HepG2 (cell line): ENCODE results near the gene LRRC27. TPM values are rescaled to one million over a fixed set of nuclear protein-coding genes. Genes with fewer than 3 reads are reported as not detected.
A peak's percentile ranks its signal among the peaks of the same experiment; 100 is the strongest.

Experiments
- HNF4G ChIP-seq, 2 experiments: sonication (generic) in 1 of 2; formaldehyde crosslinking in 1 of 2; IDR thresholded peaks; 2 replicates each; pipeline versions ENCODE4 v1.4.0 to v1.6.1; 2011 to 2020; ENCODE audit warnings: borderline replicate concordance in 2 of 2, low read depth in 2 of 2, mild to moderate bottlenecking in 2 of 2, low read length in 1 of 2, missing genetic modification reagents in 1 of 2, moderate library complexity in 1 of 2
- HNRNPLL ChIP-seq: fragments of 200-400 bp; formaldehyde crosslinking; IDR thresholded peaks from 2 replicates; pipeline ENCODE4 v1.6.1; 2017; ENCODE audit warnings: mild to moderate bottlenecking, low read depth, low read length; ENCODE audit not compliant: poor library complexity, severe bottlenecking
- KMT2A ChIP-seq: sonication (generic); formaldehyde crosslinking; IDR thresholded peaks from 2 replicates; pipeline ENCODE4 v1.4.0; 2020; ENCODE audit warnings: missing genetic modification reagents
- MXD3 ChIP-seq: IDR thresholded peaks from 2 replicates; pipeline ENCODE4 v1.6.1; 2016; ENCODE audit warnings: mild to moderate bottlenecking, missing biosample characterization, missing genetic modification reagents
- NFATC3 ChIP-seq: sonication (generic); formaldehyde crosslinking; IDR thresholded peaks from 2 replicates; pipeline ENCODE4 v1.5.1; 2020; ENCODE audit warnings: mild to moderate bottlenecking, missing genetic modification reagents
- ZNF142 ChIP-seq: sonication (generic); formaldehyde crosslinking; IDR thresholded peaks from 2 replicates; pipeline ENCODE4 v1.4.0; 2020; ENCODE audit warnings: missing genetic modification reagents
- ZNF263 ChIP-seq: sonication (generic); formaldehyde crosslinking; IDR thresholded peaks from 2 replicates; pipeline ENCODE4 v1.4.0; 2020; ENCODE audit warnings: missing genetic modification reagents
- ZNF563 ChIP-seq: sonication (generic); formaldehyde crosslinking; IDR thresholded peaks from 2 replicates; pipeline ENCODE4 v1.8.0; 2022; ENCODE audit warnings: mild to moderate bottlenecking, moderate library complexity, missing genetic modification reagents
- ZNF747 ChIP-seq: sonication (generic); formaldehyde crosslinking; IDR thresholded peaks from 2 replicates; pipeline ENCODE4 v1.8.1; 2023; ENCODE audit warnings: missing genetic modification reagents, mild to moderate bottlenecking, borderline replicate concordance
- polyA plus RNA-seq, 8 experiments: library from polyadenylated mRNA; depleted of rRNA in 3 of 8; stranded (reverse) in 7 of 8; unstranded in 1 of 8; fragments of >200 nt; fragmentation: Illumina TruSeq in 4 of 8; extraction: Trizol in 4 of 8; gene quantifications; 2 replicates each; pipeline versions ENCODE4 v1.2.1 to v1.2.3, GENCODE V29; 2011 to 2016; ENCODE audit warnings: low read depth in 4 of 8, missing spikeins in 1 of 8, mixed read lengths in 1 of 8; ENCODE audit not compliant: insufficient read depth in 1 of 8
- total RNA-seq, 5 experiments: library from RNA; depleted of rRNA; stranded (reverse); fragments of >200 nt; fragmentation: Illumina TruSeq; extraction: Trizol; gene quantifications; 2 replicates each; pipeline ENCODE4 v1.2.3, GENCODE V29; 2016; ENCODE audit warnings: low read depth in 1 of 5
- TF ChIP-seq, protein P1 (sequence below): sonication (generic); formaldehyde crosslinking; IDR thresholded peaks from 2 replicates; pipeline ENCODE4 v1.8.1; 2022; ENCODE audit warnings: low read depth, mild to moderate bottlenecking, missing genetic modification reagents
- TF ChIP-seq, protein P2 (sequence below): sonication (generic); formaldehyde crosslinking; IDR thresholded peaks from 2 replicates; pipeline ENCODE4 v1.5.1; 2020; ENCODE audit warnings: mild to moderate bottlenecking, missing genetic modification reagents, moderate library complexity
- TF ChIP-seq, protein P3 (sequence below): sonication (generic); formaldehyde crosslinking; IDR thresholded peaks from 2 replicates; pipeline ENCODE4 v1.4.0; 2020; ENCODE audit warnings: mild to moderate bottlenecking, missing genetic modification reagents

The LRRC27 gene
- total and polyA plus RNA-seq, 2 of the 13 experiments (the other 11 are each of a cell fraction or from before 2014, with no cell fraction given) = 4.2 to 4.6 TPM

- TF ChIP-seq, protein P1, sequence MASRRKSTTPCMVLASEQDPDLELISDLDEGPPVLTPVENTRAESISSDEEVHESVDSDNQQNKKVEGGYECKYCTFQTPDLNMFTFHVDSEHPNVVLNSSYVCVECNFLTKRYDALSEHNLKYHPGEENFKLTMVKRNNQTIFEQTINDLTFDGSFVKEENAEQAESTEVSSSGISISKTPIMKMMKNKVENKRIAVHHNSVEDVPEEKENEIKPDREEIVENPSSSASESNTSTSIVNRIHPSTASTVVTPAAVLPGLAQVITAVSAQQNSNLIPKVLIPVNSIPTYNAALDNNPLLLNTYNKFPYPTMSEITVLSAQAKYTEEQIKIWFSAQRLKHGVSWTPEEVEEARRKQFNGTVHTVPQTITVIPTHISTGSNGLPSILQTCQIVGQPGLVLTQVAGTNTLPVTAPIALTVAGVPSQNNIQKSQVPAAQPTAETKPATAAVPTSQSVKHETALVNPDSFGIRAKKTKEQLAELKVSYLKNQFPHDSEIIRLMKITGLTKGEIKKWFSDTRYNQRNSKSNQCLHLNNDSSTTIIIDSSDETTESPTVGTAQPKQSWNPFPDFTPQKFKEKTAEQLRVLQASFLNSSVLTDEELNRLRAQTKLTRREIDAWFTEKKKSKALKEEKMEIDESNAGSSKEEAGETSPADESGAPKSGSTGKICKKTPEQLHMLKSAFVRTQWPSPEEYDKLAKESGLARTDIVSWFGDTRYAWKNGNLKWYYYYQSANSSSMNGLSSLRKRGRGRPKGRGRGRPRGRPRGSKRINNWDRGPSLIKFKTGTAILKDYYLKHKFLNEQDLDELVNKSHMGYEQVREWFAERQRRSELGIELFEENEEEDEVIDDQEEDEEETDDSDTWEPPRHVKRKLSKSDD (CRISPR knock-in tag) = 0 out of 2 replicates have a peak, but pooled peaks have one; percentile 6
- TF ChIP-seq KMT2A (CRISPR knock-in tag) (0 out of 2 replicates have a peak, but pooled peaks have one; percentile 23), NFATC3 (CRISPR knock-in tag) (no peak), HNF4G (IDR thresholded peaks at IDR 0.05; ENCODE audit: borderline replicate concordance, low read depth, low read length) (no peak), HNF4G (CRISPR knock-in tag; IDR thresholded peaks at IDR 0.05; ENCODE audit: borderline replicate concordance, low read depth) (peak; percentile 45), ZNF263 (CRISPR knock-in tag) (peak; percentile 80), MXD3 (CRISPR knock-in tag) (peak; percentile 37; the same call in 1 of the 2 replicates), HNRNPLL (peak; percentile 51), ZNF747 (CRISPR knock-in tag) (0 out of 2 replicates have a peak, but pooled peaks have one; percentile 34), ZNF142 (CRISPR knock-in tag) (peak; percentile 89), ZNF563 (CRISPR knock-in tag) (peak; percentile 20; the same call in 1 of the 2 replicates)
- TF ChIP-seq, protein P2, sequence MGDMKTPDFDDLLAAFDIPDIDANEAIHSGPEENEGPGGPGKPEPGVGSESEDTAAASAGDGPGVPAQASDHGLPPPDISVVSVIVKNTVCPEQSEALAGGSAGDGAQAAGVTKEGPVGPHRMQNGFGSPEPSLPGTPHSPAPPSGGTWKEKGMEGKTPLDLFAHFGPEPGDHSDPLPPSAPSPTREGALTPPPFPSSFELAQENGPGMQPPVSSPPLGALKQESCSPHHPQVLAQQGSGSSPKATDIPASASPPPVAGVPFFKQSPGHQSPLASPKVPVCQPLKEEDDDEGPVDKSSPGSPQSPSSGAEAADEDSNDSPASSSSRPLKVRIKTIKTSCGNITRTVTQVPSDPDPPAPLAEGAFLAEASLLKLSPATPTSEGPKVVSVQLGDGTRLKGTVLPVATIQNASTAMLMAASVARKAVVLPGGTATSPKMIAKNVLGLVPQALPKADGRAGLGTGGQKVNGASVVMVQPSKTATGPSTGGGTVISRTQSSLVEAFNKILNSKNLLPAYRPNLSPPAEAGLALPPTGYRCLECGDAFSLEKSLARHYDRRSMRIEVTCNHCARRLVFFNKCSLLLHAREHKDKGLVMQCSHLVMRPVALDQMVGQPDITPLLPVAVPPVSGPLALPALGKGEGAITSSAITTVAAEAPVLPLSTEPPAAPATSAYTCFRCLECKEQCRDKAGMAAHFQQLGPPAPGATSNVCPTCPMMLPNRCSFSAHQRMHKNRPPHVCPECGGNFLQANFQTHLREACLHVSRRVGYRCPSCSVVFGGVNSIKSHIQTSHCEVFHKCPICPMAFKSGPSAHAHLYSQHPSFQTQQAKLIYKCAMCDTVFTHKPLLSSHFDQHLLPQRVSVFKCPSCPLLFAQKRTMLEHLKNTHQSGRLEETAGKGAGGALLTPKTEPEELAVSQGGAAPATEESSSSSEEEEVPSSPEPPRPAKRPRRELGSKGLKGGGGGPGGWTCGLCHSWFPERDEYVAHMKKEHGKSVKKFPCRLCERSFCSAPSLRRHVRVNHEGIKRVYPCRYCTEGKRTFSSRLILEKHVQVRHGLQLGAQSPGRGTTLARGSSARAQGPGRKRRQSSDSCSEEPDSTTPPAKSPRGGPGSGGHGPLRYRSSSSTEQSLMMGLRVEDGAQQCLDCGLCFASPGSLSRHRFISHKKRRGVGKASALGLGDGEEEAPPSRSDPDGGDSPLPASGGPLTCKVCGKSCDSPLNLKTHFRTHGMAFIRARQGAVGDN (CRISPR knock-in tag) = peak; percentile 77
- TF ChIP-seq, protein P3, sequence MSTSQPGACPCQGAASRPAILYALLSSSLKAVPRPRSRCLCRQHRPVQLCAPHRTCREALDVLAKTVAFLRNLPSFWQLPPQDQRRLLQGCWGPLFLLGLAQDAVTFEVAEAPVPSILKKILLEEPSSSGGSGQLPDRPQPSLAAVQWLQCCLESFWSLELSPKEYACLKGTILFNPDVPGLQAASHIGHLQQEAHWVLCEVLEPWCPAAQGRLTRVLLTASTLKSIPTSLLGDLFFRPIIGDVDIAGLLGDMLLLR = peak; percentile 82; the same call in 1 of the 2 replicates
Observed at GRCh38 chr10:132306864-132307751, 24.9 kb upstream of the LRRC27 start (continued).
